H1 (cell line): Measurements from ENCODE around the gene FLRT2. TPM values are rescaled to one million over a fixed set of nuclear protein-coding genes. Genes with fewer than 3 reads are reported as not detected.

Experiments used
- CTCF ChIA-PET: fragments of 300-600 bp; sonication (Branson Sonifier 250); formaldehyde crosslinking; loops from one replicate; lab custom pipeline; 2021; ENCODE audit not compliant: partially characterized antibody; lab: Charles Lee
- POLR2A ChIA-PET: fragments of 300-600 bp; sonication (Branson Sonifier 250); formaldehyde crosslinking; loops from one replicate; lab custom pipeline; 2021; ENCODE audit warnings: inconsistent platforms; ENCODE audit not compliant: partially characterized antibody; lab: Charles Lee
- DNase-seq, 2 experiments: peaks; one replicate each; pipeline versions ENCODE4 v3.0.0 to v3.0.0-alpha.2; 2010 to 2022; ENCODE audit warnings: low spot score in 2 of 2, low read depth in 1 of 2, mixed read lengths in 1 of 2
- FAIRE-seq: peaks from 2 replicates; lab custom pipeline; 2011; peaks lifted over from hg19 to GRCh38; lab: Jason Lieb, UNC
- H2AFZ ChIP-seq: 2 replicates; pipeline ENCODE4 v1.8.1; 2012; ENCODE audit warnings: low read length, inconsistent platforms
- H2AK5ac ChIP-seq: 2 replicates; pipeline ENCODE4 v1.6.1; 2013; ENCODE audit warnings: low read depth, low read length
- H2BK120ac ChIP-seq: replicated peaks from 2 replicates; pipeline ENCODE3; 2013; ENCODE audit warnings: low read depth, low read length, inconsistent platforms
- H2BK12ac ChIP-seq: 2 replicates; pipeline ENCODE4 v1.6.1; 2013; ENCODE audit warnings: low read depth, low read length
- H2BK15ac ChIP-seq: 2 replicates; pipeline ENCODE4 v1.6.1; 2013; ENCODE audit warnings: low read length
- H2BK20ac ChIP-seq: 2 replicates; pipeline ENCODE4 v1.6.1; 2013; ENCODE audit warnings: low read length
- H2BK5ac ChIP-seq: 2 replicates; pipeline ENCODE4 v1.6.1; 2013; ENCODE audit warnings: low read depth, low read length
- H3K14ac ChIP-seq: 2 replicates; pipeline ENCODE4 v1.6.1; 2013; ENCODE audit warnings: inconsistent platforms; ENCODE audit not compliant: insufficient read length
- H3K18ac ChIP-seq: 2 replicates; pipeline ENCODE4 v1.6.1; 2013; ENCODE audit warnings: low read length; ENCODE audit errors: extremely low read depth
- H3K23ac ChIP-seq: 2 replicates; pipeline ENCODE4 v1.6.1; 2013; ENCODE audit warnings: inconsistent platforms; ENCODE audit not compliant: insufficient read length
- H3K23me2 ChIP-seq: 2 replicates; pipeline ENCODE4 v1.6.1; 2013; ENCODE audit warnings: low read depth, low read length
- H3K27ac ChIP-seq: 2 replicates; pipeline ENCODE4 v1.6.1; 2011; ENCODE audit warnings: low read depth, low read length, inconsistent platforms
- H3K27me3 ChIP-seq, 4 experiments: replicated peaks in 1 of 4; 1 replicate in 1 of 4; 2 replicates in 3 of 4; pipeline versions ENCODE4 v1.6.1 to v1.8.1; 2011 to 2013; ENCODE audit warnings: low read length in 3 of 4, mild to moderate bottlenecking in 3 of 4, inconsistent platforms in 2 of 4, mixed read lengths in 2 of 4, moderate library complexity in 1 of 4; ENCODE audit not compliant: control insufficient read depth in 3 of 4, insufficient read depth in 3 of 4; ENCODE audit errors: extremely low read depth in 1 of 4
- H3K36me3 ChIP-seq, 4 experiments: 2 replicates each; pipeline versions ENCODE4 v1.6.1 to v1.8.1; 2011 to 2013; ENCODE audit warnings: mild to moderate bottlenecking in 4 of 4, low read length in 3 of 4, moderate library complexity in 2 of 4, control low read depth in 1 of 4, inconsistent platforms in 1 of 4; ENCODE audit not compliant: insufficient read depth in 4 of 4, control insufficient read depth in 2 of 4
- H3K4ac ChIP-seq: replicated peaks from 2 replicates; pipeline ENCODE3; 2013; ENCODE audit warnings: low read length, low read depth, mixed read lengths, inconsistent platforms; ENCODE audit not compliant: insufficient read length
- H3K4me1 ChIP-seq, 4 experiments: replicated peaks in 1 of 4; 1 replicate in 1 of 4; 2 replicates in 3 of 4; pipeline versions ENCODE4 v1.6.1 to v1.8.1; 2011 to 2013; ENCODE audit warnings: low read length in 3 of 4, inconsistent platforms in 2 of 4, mixed read lengths in 1 of 4; ENCODE audit not compliant: insufficient read depth in 4 of 4, control insufficient read depth in 3 of 4
- H3K4me2 ChIP-seq, 2 experiments: 2 replicates each; pipeline versions ENCODE4 v1.6.1 to v1.8.1; 2011 to 2013; ENCODE audit warnings: low read depth in 2 of 2, low read length in 2 of 2, control low read depth in 1 of 2, inconsistent platforms in 1 of 2, mild to moderate bottlenecking in 1 of 2; ENCODE audit not compliant: insufficient read depth in 1 of 2
- H3K4me3 ChIP-seq, 4 experiments: fragments of 200-600, 300-600 bp in 1 of 4; sonication (generic), shearing (Covaris generic), sonication (Bioruptor Twin) in 1 of 4; 2 replicates each; pipeline versions ENCODE4 v1.5.1 to v1.8.1; 2011 to 2016; ENCODE audit warnings: low read length in 4 of 4, low read depth in 3 of 4, control low read depth in 2 of 4, inconsistent platforms in 2 of 4, mild to moderate bottlenecking in 2 of 4, mixed read lengths in 1 of 4, moderate library complexity in 1 of 4; ENCODE audit not compliant: insufficient read depth in 2 of 4; ENCODE audit errors: extremely low read depth in 1 of 4
- H3K56ac ChIP-seq: replicated peaks from 2 replicates; pipeline ENCODE3; 2013; ENCODE audit warnings: low read depth, mild to moderate bottlenecking, mixed read lengths, low read length, inconsistent platforms; ENCODE audit not compliant: insufficient read length
- H3K79me1 ChIP-seq: 2 replicates; pipeline ENCODE4 v1.6.1; 2013; ENCODE audit warnings: low read depth, low read length, control low read depth
- H3K79me2 ChIP-seq, 2 experiments: 2 replicates each; pipeline versions ENCODE4 v1.6.1 to v1.8.1; 2012 to 2013; ENCODE audit warnings: low read length in 2 of 2, mild to moderate bottlenecking in 2 of 2, inconsistent platforms in 1 of 2; ENCODE audit not compliant: insufficient read depth in 2 of 2, control insufficient read depth in 1 of 2
- H3K9ac ChIP-seq, 4 experiments: replicated peaks in 1 of 4; 1 replicate in 1 of 4; 2 replicates in 3 of 4; pipeline versions ENCODE4 v1.6.1 to v1.8.1; 2011 to 2013; ENCODE audit warnings: low read depth in 3 of 4, low read length in 3 of 4, control low read depth in 2 of 4, mild to moderate bottlenecking in 2 of 4, moderate library complexity in 2 of 4, inconsistent platforms in 1 of 4; ENCODE audit errors: extremely low read depth in 1 of 4
- H3K9me3 ChIP-seq, 2 experiments: 2 replicates each; pipeline versions ENCODE4 v1.6.1 to v1.8.1; 2012 to 2013; ENCODE audit warnings: mild to moderate bottlenecking in 2 of 2, moderate library complexity in 2 of 2, control low read depth in 1 of 2, inconsistent platforms in 1 of 2, low read depth in 1 of 2, low read length in 1 of 2, mixed read lengths in 1 of 2; ENCODE audit not compliant: insufficient read depth in 2 of 2
- H4K20me1 ChIP-seq, 2 experiments: replicated peaks in 1 of 2; 2 replicates each; pipeline versions ENCODE3 to v1.8.1; 2011 to 2013; ENCODE audit warnings: inconsistent platforms in 2 of 2, low read length in 2 of 2, mild to moderate bottlenecking in 1 of 2; ENCODE audit not compliant: insufficient read depth in 2 of 2, control insufficient read depth in 1 of 2
- H4K5ac ChIP-seq: 2 replicates; pipeline ENCODE4 v1.6.1; 2013; ENCODE audit warnings: low read length, low read depth, mixed read lengths, inconsistent platforms; ENCODE audit not compliant: insufficient read length
- H4K8ac ChIP-seq: 2 replicates; pipeline ENCODE4 v1.8.0; 2013; ENCODE audit warnings: mild to moderate bottlenecking, moderate library complexity, low read length, inconsistent platforms; ENCODE audit not compliant: insufficient read depth; ENCODE audit errors: extremely low read depth
- H4K91ac ChIP-seq: replicated peaks from 2 replicates; pipeline ENCODE3; 2013; ENCODE audit warnings: low read length, mixed read lengths, inconsistent platforms; ENCODE audit not compliant: insufficient read length
- EZH2 ChIP-seq: fragments of 200-600 bp; sonication (generic); IDR thresholded peaks from 2 replicates; pipeline ENCODE4 v1.7.1; 2012; ENCODE audit warnings: low read depth, mild to moderate bottlenecking, moderate library complexity, low read length, inconsistent platforms; ENCODE audit not compliant: severe bottlenecking
- HDAC2 ChIP-seq, 2 experiments: fragments of 300-600 bp in 1 of 2; sonication (generic) in 1 of 2; IDR thresholded peaks; 2 replicates each; pipeline ENCODE4 v1.6.1; 2011 to 2012; ENCODE audit warnings: low read depth in 2 of 2, low read length in 2 of 2, mild to moderate bottlenecking in 2 of 2, moderate library complexity in 2 of 2, borderline replicate concordance in 1 of 2, inconsistent platforms in 1 of 2
- MAFK ChIP-seq: IDR thresholded peaks from 2 replicates; pipeline ENCODE4 v1.6.1; 2012; ENCODE audit warnings: low read depth, mild to moderate bottlenecking, improper control_type of control experiment, low read length
- SP4 ChIP-seq: IDR thresholded peaks from 2 replicates; pipeline ENCODE4 v1.6.1; 2012; ENCODE audit warnings: low read length, inconsistent platforms
- WGBS, 2 experiments: shearing (Covaris generic) in 1 of 2; methylation state at CpG; one replicate each; pipeline versions ENCODE4 v1.1.6 to v1.1.7; 2013 to 2015; ENCODE audit warnings: low lambda C conversion rate in 2 of 2, mixed read lengths in 2 of 2, inconsistent platforms in 1 of 2, low coverage in 1 of 2, missing lambda C conversion rate in 1 of 2; ENCODE audit not compliant: insufficient replicate concordance in 2 of 2, insufficient coverage in 1 of 2, insufficient read length in 1 of 2; ENCODE audit errors: extremely low coverage in 1 of 2, missing lambda C conversion rate in 1 of 2; 5-methylcytosine and 5-hydroxymethylcytosine counted together
- polyA plus RNA-seq, 7 experiments: library from polyadenylated mRNA; depleted of rRNA in 3 of 7; stranded (reverse) in 5 of 7; unstranded in 2 of 7; fragments of >200 nt in 5 of 7; fragments of 200-250 nt in 2 of 7; gene quantifications; 1 replicate in 5 of 7; 2 replicates in 1 of 7; 4 replicates in 1 of 7; pipeline versions ENCODE4 v1.2.1 to v1.2.3, GENCODE V29; 2011 to 2013; ENCODE audit warnings: missing spikeins in 2 of 7, mixed read lengths in 2 of 7
- total RNA-seq: library from RNA; stranded (reverse); fragmentation: NEBNext Ultra II Directional; extraction: Animal tissue kit (Norgen Biotek cat#: 25700); gene quantifications from 2 replicates; pipeline ENCODE4 v1.2.1, GENCODE V29; 2021

Gene FLRT2
- total and polyA plus RNA-seq, 2 of the 8 experiments (the other 6 are each of a cell fraction or from before 2014, with no cell fraction given) = 2.4 to 6.9 TPM

GRCh38 chr14:85527445-85528035, 2.4 kb upstream of the FLRT2 start:
- Histone ChIP-seq H4K20me1 (peaks cover 0 to 2% of the 10 kb centered on the region in 2 experiments), H2BK120ac (no peak overlapping the region), H3K79me1 (no peaks in the 10 kb centered on the region), H3K23me2 (peaks cover 37% of the 10 kb centered on the region), H2AFZ (no peak overlapping the region), H3K79me2 (no peaks in the 10 kb centered on the region)
- WGBS, 2 experiments = 61 to 100% methylated on average over 2 to 3 of the region's 3 CpGs
- no peak for TF ChIP-seq HDAC2 (IDR thresholded peaks at IDR 0.05; ENCODE audit: borderline replicate concordance in 1 of 2, low read depth in 2 of 2, low read length in 2 of 2)
- no peak for TF ChIP-seq SP4
- TF ChIP-seq EZH2 = no peak
- 0 out of 2 replicates have a peak, but pooled peaks have one; percentile 24 for TF ChIP-seq MAFK
- TF ChIP-seq, all 59 proteins: peak for 1
- no peak overlapping the region for H3K9ac ChIP-seq
- H3K14ac ChIP-seq = no peak overlapping the region
- no peak overlapping the region for H2BK15ac ChIP-seq
- H2BK5ac ChIP-seq = no peak overlapping the region
- no peak overlapping the region for H3K4me3 ChIP-seq
- H3K27me3 ChIP-seq = peaks cover 25 to 45% (median 40%) of the 10 kb centered on the region in 4 experiments
- peaks cover 7 to 22% (median 8%) of the 10 kb centered on the region in 4 experiments; a peak in 6 of 7 replicates for H3K4me1 ChIP-seq
- H2BK20ac ChIP-seq = no peak overlapping the region
- no peak overlapping the region for H4K91ac ChIP-seq
- POLR2A ChIA-PET = no interaction called here
- FAIRE-seq = no peak
- H3K9me3 ChIP-seq = no peaks in the 10 kb centered on the region
- no peak overlapping the region for H3K4me2 ChIP-seq
- DNase-seq = no peak
- no peak overlapping the region for H3K23ac ChIP-seq
- no peak overlapping the region for H4K8ac ChIP-seq
- H3K27ac ChIP-seq = no peak overlapping the region
- no peak overlapping the region for H4K5ac ChIP-seq
- H2BK12ac ChIP-seq = no peak overlapping the region
- no peak overlapping the region for H3K56ac ChIP-seq
- no peaks in the 10 kb centered on the region for H3K36me3 ChIP-seq
- H3K4ac ChIP-seq = no peak overlapping the region
- CTCF ChIA-PET = interaction anchor here (0.7 to 2.7 kb wide), 13 partner anchors 10 to 619 kb away, joined by 3 to 12 read pairs (median 3); no protein-coding TSS in a partner anchor
- no peak overlapping the region for H3K18ac ChIP-seq
- no peak overlapping the region for H2AK5ac ChIP-seq
